ENCODE data around the gene SPOP.

Gene SPOP

GRCh38 chr17:49667854-49668253, 10.0 kb downstream of the SPOP start:
- no peak for TF ChIP-seq TAF1 (IDR thresholded peaks at IDR 0.05; ENCODE audit: borderline replicate concordance, insufficient read depth, low read length)
- TF ChIP-seq FOXP2 (optimal IDR thresholded peaks at IDR 0.05; ENCODE audit: borderline replicate concordance, extremely low read depth, extremely low read length, insufficient read depth) = no peak
- TF ChIP-seq REST (IDR thresholded peaks at IDR 0.05; ENCODE audit: insufficient read depth in 1 of 2, low read depth in 2 of 2, low read length in 2 of 2) = no peak
- TF ChIP-seq POLR2AphosphoS5 (IDR thresholded peaks at IDR 0.05; ENCODE audit: low read depth, low read length) = no peak
- TF ChIP-seq SIN3A (IDR thresholded peaks at IDR 0.05; ENCODE audit: borderline replicate concordance, insufficient read depth, low read length) = no peak

GRCh38 chr17:49664706-49665211, 13.1 kb downstream of the SPOP start:
- no peak for TF ChIP-seq TAF1 (IDR thresholded peaks at IDR 0.05; ENCODE audit: borderline replicate concordance, insufficient read depth, low read length)
- no peak for TF ChIP-seq POLR2AphosphoS5 (IDR thresholded peaks at IDR 0.05; ENCODE audit: low read depth, low read length)
- TF ChIP-seq REST (IDR thresholded peaks at IDR 0.05; ENCODE audit: insufficient read depth in 1 of 2, low read depth in 2 of 2, low read length in 2 of 2) = no peak
- no peak for TF ChIP-seq FOXP2 (optimal IDR thresholded peaks at IDR 0.05; ENCODE audit: borderline replicate concordance, extremely low read depth, extremely low read length, insufficient read depth)
- no peak for TF ChIP-seq SIN3A (IDR thresholded peaks at IDR 0.05; ENCODE audit: borderline replicate concordance, insufficient read depth, low read length)

GRCh38 chr17:49659661-49660382, 18.1 kb downstream of the SPOP start:
- no peak for TF ChIP-seq TAF1 (IDR thresholded peaks at IDR 0.05; ENCODE audit: borderline replicate concordance, insufficient read depth, low read length)
- TF ChIP-seq POLR2AphosphoS5 (IDR thresholded peaks at IDR 0.05; ENCODE audit: low read depth, low read length) = no peak
- no peak for TF ChIP-seq FOXP2 (optimal IDR thresholded peaks at IDR 0.05; ENCODE audit: borderline replicate concordance, extremely low read depth, extremely low read length, insufficient read depth)
- no peak for TF ChIP-seq SIN3A (IDR thresholded peaks at IDR 0.05; ENCODE audit: borderline replicate concordance, insufficient read depth, low read length)
- no peak for TF ChIP-seq REST (IDR thresholded peaks at IDR 0.05; ENCODE audit: insufficient read depth in 1 of 2, low read depth in 2 of 2, low read length in 2 of 2)

- TF ChIP-seq TAF1 (IDR thresholded peaks at IDR 0.05; ENCODE audit: borderline replicate concordance, insufficient read depth, low read length) (no peak), POLR2AphosphoS5 (IDR thresholded peaks at IDR 0.05; ENCODE audit: low read depth, low read length) (no peak), SIN3A (IDR thresholded peaks at IDR 0.05; ENCODE audit: borderline replicate concordance, insufficient read depth, low read length) (no peak), REST (IDR thresholded peaks at IDR 0.05; ENCODE audit: insufficient read depth in 1 of 2, low read depth in 2 of 2, low read length in 2 of 2) (no peak), FOXP2 (optimal IDR thresholded peaks at IDR 0.05; ENCODE audit: borderline replicate concordance, extremely low read depth, extremely low read length, insufficient read depth) (no peak)
These were observed 21.6 kb downstream of the SPOP start for GRCh38 chr17:49656247-49656646.
